WTC11 (cell line): ENCODE results near the gene ZNF423. TPM values are rescaled to one million over a fixed set of nuclear protein-coding genes. Genes with fewer than 3 reads are reported as not detected.

Source experiments
- ATAC-seq: fragments of 200-7000 bp; cut with Tn5 transposase; 2 replicates; pipeline ENCODE4 v1.10.0; 2021; ENCODE audit warnings: mild to moderate bottlenecking, moderate library complexity
- CTCF ChIA-PET: fragments of 300-600 bp; sonication (Branson Sonifier 250); formaldehyde crosslinking; loops from one replicate; lab custom pipeline; 2021; ENCODE audit warnings: antibody characterized with exemption; lab: Charles Lee
- POLR2A ChIA-PET: fragments of 350-600 bp; sonication (Branson Sonifier 250); formaldehyde crosslinking; loops from one replicate; lab custom pipeline; 2021; ENCODE audit warnings: antibody characterized with exemption; lab: Charles Lee
- DNase-seq: peaks from one replicate; pipeline ENCODE4 v3.0.0; 2021; ENCODE audit warnings: low spot score
- H3K27ac Mint-ChIP-seq: 2 replicates; pipeline ENCODE4 v1.8.0; 2021; ENCODE audit warnings: mixed read lengths
- H3K27me3 Mint-ChIP-seq: 2 replicates; pipeline ENCODE4 v1.8.0; 2021; ENCODE audit warnings: low read depth, mild to moderate bottlenecking, moderate library complexity, mixed read lengths
- H3K36me3 Mint-ChIP-seq: 2 replicates; pipeline ENCODE4 v1.8.0; 2021; ENCODE audit warnings: mixed read lengths
- H3K4me1 Mint-ChIP-seq: 2 replicates; pipeline ENCODE4 v1.8.0; 2022; ENCODE audit warnings: mixed read lengths
- H3K4me3 Mint-ChIP-seq: 2 replicates; pipeline ENCODE4 v1.8.0; 2021; ENCODE audit warnings: mild to moderate bottlenecking, moderate library complexity, mixed read lengths
- H3K9me3 Mint-ChIP-seq: 2 replicates; pipeline ENCODE4 v1.8.0; 2021; ENCODE audit warnings: mixed read lengths
- ELF4 ChIP-seq: sonication (generic); formaldehyde crosslinking; IDR thresholded peaks from 2 replicates; pipeline ENCODE4 v1.8.1; 2022; ENCODE audit warnings: low read depth, mild to moderate bottlenecking, moderate library complexity, missing genetic modification reagents
- FOXK1 ChIP-seq: sonication (generic); formaldehyde crosslinking; IDR thresholded peaks from 2 replicates; pipeline ENCODE4 v1.8.0; 2022; ENCODE audit warnings: mild to moderate bottlenecking, moderate library complexity, missing genetic modification reagents
- IRF2 ChIP-seq: sonication (generic); formaldehyde crosslinking; IDR thresholded peaks from 2 replicates; pipeline ENCODE4 v1.8.0; 2022; ENCODE audit warnings: low read depth, missing genetic modification reagents, borderline replicate concordance
- OVOL2 ChIP-seq: fragments of 250-450 bp; sonication (Bioruptor Pico); IDR thresholded peaks from 2 replicates; pipeline ENCODE4 v1.9.0; 2021; ENCODE audit warnings: mild to moderate bottlenecking, borderline replicate concordance
- TP53 ChIP-seq: sonication (generic); formaldehyde crosslinking; IDR thresholded peaks from 2 replicates; pipeline ENCODE4 v1.8.1; 2023; ENCODE audit warnings: mild to moderate bottlenecking, missing genetic modification reagents
- ZNF121 ChIP-seq: sonication (generic); formaldehyde crosslinking; IDR thresholded peaks from 2 replicates; pipeline ENCODE4 v1.8.0; 2023; ENCODE audit warnings: missing genetic modification reagents
- total RNA-seq: library from RNA; stranded (reverse); gene quantifications from 3 replicates; pipeline ENCODE4 v1.2.3, GENCODE V29; 2021
- TF ChIP-seq, protein P1 (sequence below): sonication (generic); formaldehyde crosslinking; IDR thresholded peaks from 2 replicates; pipeline ENCODE4 v1.8.0; 2022; ENCODE audit warnings: mild to moderate bottlenecking, missing genetic modification reagents
- TF ChIP-seq, protein P2 (sequence below): sonication (generic); formaldehyde crosslinking; IDR thresholded peaks from 2 replicates; pipeline ENCODE4 v1.8.1; 2022; ENCODE audit warnings: low read depth, mild to moderate bottlenecking, moderate library complexity, missing genetic modification reagents, borderline replicate concordance
- TF ChIP-seq, protein P3 (sequence below): sonication (generic); formaldehyde crosslinking; IDR thresholded peaks from 2 replicates; pipeline ENCODE4 v1.8.0; 2023; ENCODE audit warnings: mild to moderate bottlenecking, missing genetic modification reagents
- TF ChIP-seq, protein P4 (sequence below): sonication (generic); formaldehyde crosslinking; IDR thresholded peaks from 2 replicates; pipeline ENCODE4 v1.8.1; 2022; ENCODE audit warnings: mild to moderate bottlenecking, missing genetic modification reagents, moderate library complexity, borderline replicate concordance
- TF ChIP-seq, protein P5 (sequence below): sonication (generic); formaldehyde crosslinking; IDR thresholded peaks from 2 replicates; pipeline ENCODE4 v1.8.0; 2022; ENCODE audit warnings: missing genetic modification reagents
- TF ChIP-seq, protein P6 (sequence below): fragments of 250-450 bp; sonication (Bioruptor Pico); IDR thresholded peaks from 2 replicates; pipeline ENCODE4 v1.9.0; 2021; ENCODE audit warnings: mild to moderate bottlenecking
- TF ChIP-seq, protein P7 (sequence below): fragments of 250-450 bp; sonication (Bioruptor Pico); IDR thresholded peaks from 2 replicates; pipeline ENCODE4 v1.8.0; 2021; ENCODE audit warnings: mild to moderate bottlenecking
- TF ChIP-seq, protein P8 (sequence below): fragments of 250-450 bp; sonication (Bioruptor Pico); IDR thresholded peaks from 2 replicates; pipeline ENCODE4 v1.9.0; 2021; ENCODE audit warnings: mild to moderate bottlenecking, borderline replicate concordance

Gene ZNF423
- total RNA-seq, 1 experiment from 2014 or later = 38.8 TPM

DNA sequence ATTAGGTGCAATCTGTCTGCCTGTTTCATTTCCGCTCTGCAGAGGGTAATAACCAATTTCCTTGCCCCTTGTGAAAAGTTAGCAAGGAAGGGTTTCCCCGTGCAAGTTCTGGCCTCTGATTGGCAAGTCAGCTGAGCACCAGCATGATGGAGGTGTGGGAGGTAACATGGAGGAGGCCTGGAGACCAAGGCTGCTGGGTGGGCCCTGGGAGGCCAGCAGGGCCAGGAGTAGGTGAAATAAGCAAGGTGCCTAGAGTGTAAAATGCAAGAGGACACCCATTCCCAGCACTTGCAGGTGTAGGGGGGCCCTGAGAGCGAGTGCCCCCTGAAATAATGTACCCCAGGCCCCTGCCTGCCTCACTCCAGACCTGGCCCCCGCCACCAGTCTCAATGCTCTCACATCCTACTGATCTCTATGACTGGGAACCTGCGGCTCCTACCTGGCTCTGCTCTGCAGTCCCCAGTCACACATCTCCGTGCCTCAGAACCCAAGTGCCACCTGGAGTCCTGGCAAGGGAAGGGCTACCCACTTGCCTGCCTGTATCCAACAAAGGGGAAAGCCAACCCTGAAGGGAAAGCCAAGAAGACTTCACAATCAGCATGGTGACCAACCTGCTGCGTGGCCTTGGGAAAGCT, 366.1 kb downstream of the ZNF423 start:
- DNase-seq = no peak
- Mint-ChIP-seq H3K27me3 (no peaks in the 10 kb centered on the region), H3K4me1 (peaks cover 16% of the 10 kb centered on the region), H3K27ac (no peak overlapping the region), H3K9me3 (0 out of 2 replicates have a peak, but pooled peaks cover 4% of the 10 kb centered on the region), H3K36me3 (no peaks in the 10 kb centered on the region; the same call in 1 of the 2 replicates), H3K4me3 (no peak overlapping the region)
- CTCF ChIA-PET = interaction anchor here (0.5 kb wide), 1 partner anchor 366 kb away, joined by 3 read pairs; the partner anchor contains the start of gene ZNF423
- POLR2A ChIA-PET = no interaction called here
- no peak for ATAC-seq
- TF ChIP-seq IRF2 (CRISPR knock-in tag) (no peak), OVOL2 (CRISPR knock-in tag) (no peak), ELF4 (CRISPR knock-in tag) (no peak), FOXK1 (no peak), ZNF121 (no peak), TP53 (CRISPR knock-in tag) (no peak)
- TF ChIP-seq, protein P1, sequence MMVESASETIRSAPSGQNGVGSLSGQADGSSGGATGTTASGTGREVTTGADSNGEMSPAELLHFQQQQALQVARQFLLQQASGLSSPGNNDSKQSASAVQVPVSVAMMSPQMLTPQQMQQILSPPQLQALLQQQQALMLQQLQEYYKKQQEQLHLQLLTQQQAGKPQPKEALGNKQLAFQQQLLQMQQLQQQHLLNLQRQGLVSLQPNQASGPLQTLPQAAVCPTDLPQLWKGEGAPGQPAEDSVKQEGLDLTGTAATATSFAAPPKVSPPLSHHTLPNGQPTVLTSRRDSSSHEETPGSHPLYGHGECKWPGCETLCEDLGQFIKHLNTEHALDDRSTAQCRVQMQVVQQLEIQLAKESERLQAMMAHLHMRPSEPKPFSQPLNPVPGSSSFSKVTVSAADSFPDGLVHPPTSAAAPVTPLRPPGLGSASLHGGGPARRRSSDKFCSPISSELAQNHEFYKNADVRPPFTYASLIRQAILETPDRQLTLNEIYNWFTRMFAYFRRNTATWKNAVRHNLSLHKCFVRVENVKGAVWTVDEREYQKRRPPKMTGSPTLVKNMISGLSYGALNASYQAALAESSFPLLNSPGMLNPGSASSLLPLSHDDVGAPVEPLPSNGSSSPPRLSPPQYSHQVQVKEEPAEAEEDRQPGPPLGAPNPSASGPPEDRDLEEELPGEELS (CRISPR knock-in tag) = no peak
- TF ChIP-seq, protein P2, sequence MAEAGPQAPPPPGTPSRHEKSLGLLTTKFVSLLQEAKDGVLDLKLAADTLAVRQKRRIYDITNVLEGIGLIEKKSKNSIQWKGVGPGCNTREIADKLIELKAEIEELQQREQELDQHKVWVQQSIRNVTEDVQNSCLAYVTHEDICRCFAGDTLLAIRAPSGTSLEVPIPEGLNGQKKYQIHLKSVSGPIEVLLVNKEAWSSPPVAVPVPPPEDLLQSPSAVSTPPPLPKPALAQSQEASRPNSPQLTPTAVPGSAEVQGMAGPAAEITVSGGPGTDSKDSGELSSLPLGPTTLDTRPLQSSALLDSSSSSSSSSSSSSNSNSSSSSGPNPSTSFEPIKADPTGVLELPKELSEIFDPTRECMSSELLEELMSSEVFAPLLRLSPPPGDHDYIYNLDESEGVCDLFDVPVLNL (CRISPR knock-in tag) = no peak
- TF ChIP-seq, protein P3, sequence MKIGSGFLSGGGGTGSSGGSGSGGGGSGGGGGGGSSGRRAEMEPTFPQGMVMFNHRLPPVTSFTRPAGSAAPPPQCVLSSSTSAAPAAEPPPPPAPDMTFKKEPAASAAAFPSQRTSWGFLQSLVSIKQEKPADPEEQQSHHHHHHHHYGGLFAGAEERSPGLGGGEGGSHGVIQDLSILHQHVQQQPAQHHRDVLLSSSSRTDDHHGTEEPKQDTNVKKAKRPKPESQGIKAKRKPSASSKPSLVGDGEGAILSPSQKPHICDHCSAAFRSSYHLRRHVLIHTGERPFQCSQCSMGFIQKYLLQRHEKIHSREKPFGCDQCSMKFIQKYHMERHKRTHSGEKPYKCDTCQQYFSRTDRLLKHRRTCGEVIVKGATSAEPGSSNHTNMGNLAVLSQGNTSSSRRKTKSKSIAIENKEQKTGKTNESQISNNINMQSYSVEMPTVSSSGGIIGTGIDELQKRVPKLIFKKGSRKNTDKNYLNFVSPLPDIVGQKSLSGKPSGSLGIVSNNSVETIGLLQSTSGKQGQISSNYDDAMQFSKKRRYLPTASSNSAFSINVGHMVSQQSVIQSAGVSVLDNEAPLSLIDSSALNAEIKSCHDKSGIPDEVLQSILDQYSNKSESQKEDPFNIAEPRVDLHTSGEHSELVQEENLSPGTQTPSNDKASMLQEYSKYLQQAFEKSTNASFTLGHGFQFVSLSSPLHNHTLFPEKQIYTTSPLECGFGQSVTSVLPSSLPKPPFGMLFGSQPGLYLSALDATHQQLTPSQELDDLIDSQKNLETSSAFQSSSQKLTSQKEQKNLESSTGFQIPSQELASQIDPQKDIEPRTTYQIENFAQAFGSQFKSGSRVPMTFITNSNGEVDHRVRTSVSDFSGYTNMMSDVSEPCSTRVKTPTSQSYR (CRISPR knock-in tag) = no peak
- TF ChIP-seq, protein P4, sequence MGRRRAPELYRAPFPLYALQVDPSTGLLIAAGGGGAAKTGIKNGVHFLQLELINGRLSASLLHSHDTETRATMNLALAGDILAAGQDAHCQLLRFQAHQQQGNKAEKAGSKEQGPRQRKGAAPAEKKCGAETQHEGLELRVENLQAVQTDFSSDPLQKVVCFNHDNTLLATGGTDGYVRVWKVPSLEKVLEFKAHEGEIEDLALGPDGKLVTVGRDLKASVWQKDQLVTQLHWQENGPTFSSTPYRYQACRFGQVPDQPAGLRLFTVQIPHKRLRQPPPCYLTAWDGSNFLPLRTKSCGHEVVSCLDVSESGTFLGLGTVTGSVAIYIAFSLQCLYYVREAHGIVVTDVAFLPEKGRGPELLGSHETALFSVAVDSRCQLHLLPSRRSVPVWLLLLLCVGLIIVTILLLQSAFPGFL (CRISPR knock-in tag) = no peak
- TF ChIP-seq, protein P5, sequence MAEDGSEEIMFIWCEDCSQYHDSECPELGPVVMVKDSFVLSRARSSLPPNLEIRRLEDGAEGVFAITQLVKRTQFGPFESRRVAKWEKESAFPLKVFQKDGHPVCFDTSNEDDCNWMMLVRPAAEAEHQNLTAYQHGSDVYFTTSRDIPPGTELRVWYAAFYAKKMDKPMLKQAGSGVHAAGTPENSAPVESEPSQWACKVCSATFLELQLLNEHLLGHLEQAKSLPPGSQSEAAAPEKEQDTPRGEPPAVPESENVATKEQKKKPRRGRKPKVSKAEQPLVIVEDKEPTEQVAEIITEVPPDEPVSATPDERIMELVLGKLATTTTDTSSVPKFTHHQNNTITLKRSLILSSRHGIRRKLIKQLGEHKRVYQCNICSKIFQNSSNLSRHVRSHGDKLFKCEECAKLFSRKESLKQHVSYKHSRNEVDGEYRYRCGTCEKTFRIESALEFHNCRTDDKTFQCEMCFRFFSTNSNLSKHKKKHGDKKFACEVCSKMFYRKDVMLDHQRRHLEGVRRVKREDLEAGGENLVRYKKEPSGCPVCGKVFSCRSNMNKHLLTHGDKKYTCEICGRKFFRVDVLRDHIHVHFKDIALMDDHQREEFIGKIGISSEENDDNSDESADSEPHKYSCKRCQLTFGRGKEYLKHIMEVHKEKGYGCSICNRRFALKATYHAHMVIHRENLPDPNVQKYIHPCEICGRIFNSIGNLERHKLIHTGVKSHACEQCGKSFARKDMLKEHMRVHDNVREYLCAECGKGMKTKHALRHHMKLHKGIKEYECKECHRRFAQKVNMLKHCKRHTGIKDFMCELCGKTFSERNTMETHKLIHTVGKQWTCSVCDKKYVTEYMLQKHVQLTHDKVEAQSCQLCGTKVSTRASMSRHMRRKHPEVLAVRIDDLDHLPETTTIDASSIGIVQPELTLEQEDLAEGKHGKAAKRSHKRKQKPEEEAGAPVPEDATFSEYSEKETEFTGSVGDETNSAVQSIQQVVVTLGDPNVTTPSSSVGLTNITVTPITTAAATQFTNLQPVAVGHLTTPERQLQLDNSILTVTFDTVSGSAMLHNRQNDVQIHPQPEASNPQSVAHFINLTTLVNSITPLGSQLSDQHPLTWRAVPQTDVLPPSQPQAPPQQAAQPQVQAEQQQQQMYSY (CRISPR knock-in tag) = no peak
- TF ChIP-seq, protein P6, sequence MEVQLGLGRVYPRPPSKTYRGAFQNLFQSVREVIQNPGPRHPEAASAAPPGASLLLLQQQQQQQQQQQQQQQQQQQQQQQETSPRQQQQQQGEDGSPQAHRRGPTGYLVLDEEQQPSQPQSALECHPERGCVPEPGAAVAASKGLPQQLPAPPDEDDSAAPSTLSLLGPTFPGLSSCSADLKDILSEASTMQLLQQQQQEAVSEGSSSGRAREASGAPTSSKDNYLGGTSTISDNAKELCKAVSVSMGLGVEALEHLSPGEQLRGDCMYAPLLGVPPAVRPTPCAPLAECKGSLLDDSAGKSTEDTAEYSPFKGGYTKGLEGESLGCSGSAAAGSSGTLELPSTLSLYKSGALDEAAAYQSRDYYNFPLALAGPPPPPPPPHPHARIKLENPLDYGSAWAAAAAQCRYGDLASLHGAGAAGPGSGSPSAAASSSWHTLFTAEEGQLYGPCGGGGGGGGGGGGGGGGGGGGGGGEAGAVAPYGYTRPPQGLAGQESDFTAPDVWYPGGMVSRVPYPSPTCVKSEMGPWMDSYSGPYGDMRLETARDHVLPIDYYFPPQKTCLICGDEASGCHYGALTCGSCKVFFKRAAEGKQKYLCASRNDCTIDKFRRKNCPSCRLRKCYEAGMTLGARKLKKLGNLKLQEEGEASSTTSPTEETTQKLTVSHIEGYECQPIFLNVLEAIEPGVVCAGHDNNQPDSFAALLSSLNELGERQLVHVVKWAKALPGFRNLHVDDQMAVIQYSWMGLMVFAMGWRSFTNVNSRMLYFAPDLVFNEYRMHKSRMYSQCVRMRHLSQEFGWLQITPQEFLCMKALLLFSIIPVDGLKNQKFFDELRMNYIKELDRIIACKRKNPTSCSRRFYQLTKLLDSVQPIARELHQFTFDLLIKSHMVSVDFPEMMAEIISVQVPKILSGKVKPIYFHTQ (CRISPR knock-in tag) = no peak
- TF ChIP-seq, protein P7, sequence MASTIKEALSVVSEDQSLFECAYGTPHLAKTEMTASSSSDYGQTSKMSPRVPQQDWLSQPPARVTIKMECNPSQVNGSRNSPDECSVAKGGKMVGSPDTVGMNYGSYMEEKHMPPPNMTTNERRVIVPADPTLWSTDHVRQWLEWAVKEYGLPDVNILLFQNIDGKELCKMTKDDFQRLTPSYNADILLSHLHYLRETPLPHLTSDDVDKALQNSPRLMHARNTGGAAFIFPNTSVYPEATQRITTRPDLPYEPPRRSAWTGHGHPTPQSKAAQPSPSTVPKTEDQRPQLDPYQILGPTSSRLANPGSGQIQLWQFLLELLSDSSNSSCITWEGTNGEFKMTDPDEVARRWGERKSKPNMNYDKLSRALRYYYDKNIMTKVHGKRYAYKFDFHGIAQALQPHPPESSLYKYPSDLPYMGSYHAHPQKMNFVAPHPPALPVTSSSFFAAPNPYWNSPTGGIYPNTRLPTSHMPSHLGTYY (CRISPR knock-in tag) = no peak
- TF ChIP-seq, protein P8, sequence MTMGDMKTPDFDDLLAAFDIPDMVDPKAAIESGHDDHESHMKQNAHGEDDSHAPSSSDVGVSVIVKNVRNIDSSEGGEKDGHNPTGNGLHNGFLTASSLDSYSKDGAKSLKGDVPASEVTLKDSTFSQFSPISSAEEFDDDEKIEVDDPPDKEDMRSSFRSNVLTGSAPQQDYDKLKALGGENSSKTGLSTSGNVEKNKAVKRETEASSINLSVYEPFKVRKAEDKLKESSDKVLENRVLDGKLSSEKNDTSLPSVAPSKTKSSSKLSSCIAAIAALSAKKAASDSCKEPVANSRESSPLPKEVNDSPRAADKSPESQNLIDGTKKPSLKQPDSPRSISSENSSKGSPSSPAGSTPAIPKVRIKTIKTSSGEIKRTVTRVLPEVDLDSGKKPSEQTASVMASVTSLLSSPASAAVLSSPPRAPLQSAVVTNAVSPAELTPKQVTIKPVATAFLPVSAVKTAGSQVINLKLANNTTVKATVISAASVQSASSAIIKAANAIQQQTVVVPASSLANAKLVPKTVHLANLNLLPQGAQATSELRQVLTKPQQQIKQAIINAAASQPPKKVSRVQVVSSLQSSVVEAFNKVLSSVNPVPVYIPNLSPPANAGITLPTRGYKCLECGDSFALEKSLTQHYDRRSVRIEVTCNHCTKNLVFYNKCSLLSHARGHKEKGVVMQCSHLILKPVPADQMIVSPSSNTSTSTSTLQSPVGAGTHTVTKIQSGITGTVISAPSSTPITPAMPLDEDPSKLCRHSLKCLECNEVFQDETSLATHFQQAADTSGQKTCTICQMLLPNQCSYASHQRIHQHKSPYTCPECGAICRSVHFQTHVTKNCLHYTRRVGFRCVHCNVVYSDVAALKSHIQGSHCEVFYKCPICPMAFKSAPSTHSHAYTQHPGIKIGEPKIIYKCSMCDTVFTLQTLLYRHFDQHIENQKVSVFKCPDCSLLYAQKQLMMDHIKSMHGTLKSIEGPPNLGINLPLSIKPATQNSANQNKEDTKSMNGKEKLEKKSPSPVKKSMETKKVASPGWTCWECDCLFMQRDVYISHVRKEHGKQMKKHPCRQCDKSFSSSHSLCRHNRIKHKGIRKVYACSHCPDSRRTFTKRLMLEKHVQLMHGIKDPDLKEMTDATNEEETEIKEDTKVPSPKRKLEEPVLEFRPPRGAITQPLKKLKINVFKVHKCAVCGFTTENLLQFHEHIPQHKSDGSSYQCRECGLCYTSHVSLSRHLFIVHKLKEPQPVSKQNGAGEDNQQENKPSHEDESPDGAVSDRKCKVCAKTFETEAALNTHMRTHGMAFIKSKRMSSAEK (CRISPR knock-in tag) = no peak
